Measurements from ENCODE around the gene LDLRAD2.

DNA sequence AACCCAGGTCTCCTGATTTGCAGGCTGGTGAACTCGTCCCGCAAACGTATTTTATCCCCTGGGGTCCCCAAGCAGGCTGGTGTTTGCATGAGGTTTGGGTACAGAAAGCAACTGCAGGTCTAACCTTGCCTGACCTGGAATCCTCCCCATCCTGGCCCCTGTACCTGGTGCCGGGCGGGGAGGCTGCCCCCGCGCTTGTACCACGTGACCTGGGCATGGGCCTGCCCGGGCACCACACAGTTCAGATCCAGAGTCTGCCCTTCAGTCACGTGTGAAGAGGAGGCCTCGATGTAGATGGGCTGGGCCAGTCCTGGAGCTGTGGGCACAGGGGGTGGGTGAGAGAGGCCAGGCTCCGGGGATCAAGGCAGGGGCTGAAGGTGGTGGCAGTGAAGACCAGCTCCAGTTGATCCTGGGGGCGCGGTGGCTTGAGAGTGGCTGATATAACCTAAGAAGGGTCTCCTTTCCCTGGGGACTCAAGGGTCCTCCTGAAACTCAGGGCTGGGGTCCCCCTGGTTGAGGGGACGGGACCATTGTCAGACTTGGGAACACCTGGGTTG, 30.6 kb downstream of the LDLRAD2 start:
- TF ChIP-seq EZH2phosphoT487 (IDR thresholded peaks at IDR 0.05; ENCODE audit: low read length), result no peak
- TF ChIP-seq, protein P1, sequence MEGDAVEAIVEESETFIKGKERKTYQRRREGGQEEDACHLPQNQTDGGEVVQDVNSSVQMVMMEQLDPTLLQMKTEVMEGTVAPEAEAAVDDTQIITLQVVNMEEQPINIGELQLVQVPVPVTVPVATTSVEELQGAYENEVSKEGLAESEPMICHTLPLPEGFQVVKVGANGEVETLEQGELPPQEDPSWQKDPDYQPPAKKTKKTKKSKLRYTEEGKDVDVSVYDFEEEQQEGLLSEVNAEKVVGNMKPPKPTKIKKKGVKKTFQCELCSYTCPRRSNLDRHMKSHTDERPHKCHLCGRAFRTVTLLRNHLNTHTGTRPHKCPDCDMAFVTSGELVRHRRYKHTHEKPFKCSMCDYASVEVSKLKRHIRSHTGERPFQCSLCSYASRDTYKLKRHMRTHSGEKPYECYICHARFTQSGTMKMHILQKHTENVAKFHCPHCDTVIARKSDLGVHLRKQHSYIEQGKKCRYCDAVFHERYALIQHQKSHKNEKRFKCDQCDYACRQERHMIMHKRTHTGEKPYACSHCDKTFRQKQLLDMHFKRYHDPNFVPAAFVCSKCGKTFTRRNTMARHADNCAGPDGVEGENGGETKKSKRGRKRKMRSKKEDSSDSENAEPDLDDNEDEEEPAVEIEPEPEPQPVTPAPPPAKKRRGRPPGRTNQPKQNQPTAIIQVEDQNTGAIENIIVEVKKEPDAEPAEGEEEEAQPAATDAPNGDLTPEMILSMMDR (IDR thresholded peaks at IDR 0.05; ENCODE audit: low read length), result no peak
- no peak for TF ChIP-seq EZH2 (optimal IDR thresholded peaks at IDR 0.05; ENCODE audit: low read depth, low read length)

Measured in MM.1S (cell line).